Measurements from ENCODE around the gene MAGEA4.

The MAGEA4 gene

DNA sequence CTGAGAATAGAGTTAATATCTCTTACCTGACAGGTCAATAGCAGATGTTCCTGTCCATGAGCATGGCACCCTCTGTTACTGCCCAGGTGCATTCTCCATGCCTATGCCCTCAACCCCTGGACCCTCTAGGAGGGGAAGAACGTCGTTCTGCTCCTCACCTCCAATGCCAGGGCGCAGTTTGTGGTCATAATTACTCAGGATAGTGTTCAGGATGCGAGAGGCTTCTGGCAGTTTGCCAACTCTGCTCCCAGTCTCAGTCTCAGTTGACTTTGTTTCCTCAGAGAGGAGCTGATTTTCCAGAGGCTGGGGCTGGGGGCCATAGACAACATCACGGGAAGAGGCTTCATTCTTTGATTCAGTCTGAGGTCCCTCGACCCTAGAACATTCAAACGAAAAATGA, 57.3 kb downstream of the MAGEA4 start:
- H3K4me2 ChIP-seq (ENCODE audit: low read depth, low read length, poor library complexity, severe bottlenecking) = no peak overlapping the region
- H3K4me3 ChIP-seq (ENCODE audit: insufficient read depth, low read length, poor library complexity, severe bottlenecking) = no peak overlapping the region
- no peaks in the 10 kb centered on the region for H3K9me3 ChIP-seq (ENCODE audit: insufficient read depth, low read length)
- H4K20me1 ChIP-seq (ENCODE audit: low read depth, low read length) = no peaks in the 10 kb centered on the region
- no peaks in the 10 kb centered on the region for H3K79me2 ChIP-seq (ENCODE audit: insufficient read depth, low read length)
- H2AFZ ChIP-seq (ENCODE audit: low read depth, low read length, severe bottlenecking) = no peak overlapping the region
- no peak overlapping the region for H3K27ac ChIP-seq (ENCODE audit: low read depth, low read length)
- no peaks in the 10 kb centered on the region for H3K27me3 ChIP-seq (ENCODE audit: low read length)
- no peaks in the 10 kb centered on the region for H3F3A ChIP-seq (ENCODE audit: insufficient read depth)
- no peaks in the 10 kb centered on the region for H3K36me3 ChIP-seq (ENCODE audit: low read length)
- H3K9me2 ChIP-seq (replicated peaks; ENCODE audit: insufficient read depth, low read length) = no peaks in the 10 kb centered on the region
- TF ChIP-seq, protein P1, sequence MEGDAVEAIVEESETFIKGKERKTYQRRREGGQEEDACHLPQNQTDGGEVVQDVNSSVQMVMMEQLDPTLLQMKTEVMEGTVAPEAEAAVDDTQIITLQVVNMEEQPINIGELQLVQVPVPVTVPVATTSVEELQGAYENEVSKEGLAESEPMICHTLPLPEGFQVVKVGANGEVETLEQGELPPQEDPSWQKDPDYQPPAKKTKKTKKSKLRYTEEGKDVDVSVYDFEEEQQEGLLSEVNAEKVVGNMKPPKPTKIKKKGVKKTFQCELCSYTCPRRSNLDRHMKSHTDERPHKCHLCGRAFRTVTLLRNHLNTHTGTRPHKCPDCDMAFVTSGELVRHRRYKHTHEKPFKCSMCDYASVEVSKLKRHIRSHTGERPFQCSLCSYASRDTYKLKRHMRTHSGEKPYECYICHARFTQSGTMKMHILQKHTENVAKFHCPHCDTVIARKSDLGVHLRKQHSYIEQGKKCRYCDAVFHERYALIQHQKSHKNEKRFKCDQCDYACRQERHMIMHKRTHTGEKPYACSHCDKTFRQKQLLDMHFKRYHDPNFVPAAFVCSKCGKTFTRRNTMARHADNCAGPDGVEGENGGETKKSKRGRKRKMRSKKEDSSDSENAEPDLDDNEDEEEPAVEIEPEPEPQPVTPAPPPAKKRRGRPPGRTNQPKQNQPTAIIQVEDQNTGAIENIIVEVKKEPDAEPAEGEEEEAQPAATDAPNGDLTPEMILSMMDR (IDR thresholded peaks at IDR 0.05; ENCODE audit: insufficient read depth, low read length, poor library complexity, severe bottlenecking) = no peak
- no peak for TF ChIP-seq EZH2phosphoT487 (conservative IDR thresholded peaks at IDR 0.05; ENCODE audit: low read length)
- no peak overlapping the region for H3K9ac ChIP-seq (ENCODE audit: low read length)

DNA sequence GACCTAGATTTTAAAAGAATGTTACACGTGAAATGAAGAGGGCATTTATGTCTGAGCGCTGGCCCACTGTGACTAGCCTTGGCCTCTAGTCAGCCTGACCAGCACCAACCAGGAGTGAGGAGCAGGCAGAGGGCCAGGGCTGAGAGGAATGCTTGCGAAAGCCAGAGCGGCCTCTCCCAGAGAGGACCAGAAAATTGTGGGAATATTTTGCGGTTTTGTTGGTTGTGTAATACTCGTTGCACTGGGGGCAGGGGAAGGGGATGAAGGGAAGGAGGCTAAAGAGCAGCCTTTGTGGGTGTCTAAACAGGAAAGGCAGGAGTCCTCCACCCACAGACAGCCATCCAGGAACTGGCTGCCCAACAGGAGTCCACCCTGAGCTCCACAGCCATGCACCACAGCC, 58.0 kb downstream of the MAGEA4 start:
- H3K79me2 ChIP-seq (ENCODE audit: insufficient read depth, low read length) = no peaks in the 10 kb centered on the region
- no peak overlapping the region for H3K9ac ChIP-seq (ENCODE audit: low read length)
- H3K4me2 ChIP-seq (ENCODE audit: low read depth, low read length, poor library complexity, severe bottlenecking) = no peak overlapping the region
- no peak overlapping the region for H3K4me3 ChIP-seq (ENCODE audit: insufficient read depth, low read length, poor library complexity, severe bottlenecking)
- no peaks in the 10 kb centered on the region for H3K9me3 ChIP-seq (ENCODE audit: insufficient read depth, low read length)
- no peaks in the 10 kb centered on the region for H3K27me3 ChIP-seq (ENCODE audit: low read length)
- no peak overlapping the region for H2AFZ ChIP-seq (ENCODE audit: low read depth, low read length, severe bottlenecking)
- no peaks in the 10 kb centered on the region for H3K9me2 ChIP-seq (replicated peaks; ENCODE audit: insufficient read depth, low read length)
- H3F3A ChIP-seq (ENCODE audit: insufficient read depth) = no peaks in the 10 kb centered on the region
- TF ChIP-seq, protein P1 (IDR thresholded peaks at IDR 0.05; ENCODE audit: insufficient read depth, low read length, poor library complexity, severe bottlenecking) = no peak
- no peak for TF ChIP-seq EZH2phosphoT487 (conservative IDR thresholded peaks at IDR 0.05; ENCODE audit: low read length)
- H3K36me3 ChIP-seq (ENCODE audit: low read length) = no peaks in the 10 kb centered on the region
- no peaks in the 10 kb centered on the region for H4K20me1 ChIP-seq (ENCODE audit: low read depth, low read length)
- H3K27ac ChIP-seq (ENCODE audit: low read depth, low read length) = no peak overlapping the region

DNA sequence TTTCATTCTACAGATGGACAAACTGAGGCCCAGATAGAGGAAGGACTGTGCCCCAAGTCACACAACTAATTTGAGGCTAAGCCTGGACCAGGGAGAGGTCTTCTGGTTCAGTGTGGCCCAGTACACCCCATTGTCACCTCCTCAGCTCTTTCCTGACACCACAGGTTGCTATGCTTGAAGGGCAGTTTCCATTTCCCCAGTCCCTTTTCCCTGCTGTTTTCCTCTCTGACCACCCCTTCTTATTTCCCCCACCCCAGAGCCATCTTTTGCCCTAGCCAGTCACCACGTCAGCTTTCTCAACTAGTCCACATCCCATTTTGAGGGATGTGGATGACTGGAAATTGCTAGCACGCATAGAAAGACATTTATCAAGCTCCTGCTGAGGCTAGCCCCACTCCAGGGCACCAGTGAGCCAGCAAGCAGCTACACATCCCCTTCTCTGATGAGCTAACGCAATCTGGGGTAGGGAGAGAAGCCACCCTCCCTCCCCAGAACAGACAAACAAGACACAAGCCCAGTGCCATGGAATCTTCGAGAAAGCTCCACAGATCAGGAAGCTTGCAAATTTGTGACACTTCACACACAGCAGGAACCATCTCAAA, 60.5 kb downstream of the MAGEA4 start:
- no peak overlapping the region for H3K4me3 ChIP-seq (ENCODE audit: insufficient read depth, low read length, poor library complexity, severe bottlenecking)
- H2AFZ ChIP-seq (ENCODE audit: low read depth, low read length, severe bottlenecking) = no peak overlapping the region
- no peaks in the 10 kb centered on the region for H3K36me3 ChIP-seq (ENCODE audit: low read length)
- no peak for TF ChIP-seq EZH2phosphoT487 (conservative IDR thresholded peaks at IDR 0.05; ENCODE audit: low read length)
- TF ChIP-seq, protein P1 (IDR thresholded peaks at IDR 0.05; ENCODE audit: insufficient read depth, low read length, poor library complexity, severe bottlenecking) = no peak
- H3K79me2 ChIP-seq (ENCODE audit: insufficient read depth, low read length) = no peaks in the 10 kb centered on the region
- no peaks in the 10 kb centered on the region for H3K9me2 ChIP-seq (replicated peaks; ENCODE audit: insufficient read depth, low read length)
- H3K9me3 ChIP-seq (ENCODE audit: insufficient read depth, low read length) = no peaks in the 10 kb centered on the region
- H4K20me1 ChIP-seq (ENCODE audit: low read depth, low read length) = no peaks in the 10 kb centered on the region
- H3K9ac ChIP-seq (ENCODE audit: low read length) = no peak overlapping the region
- H3K27ac ChIP-seq (ENCODE audit: low read depth, low read length) = no peak overlapping the region
- no peaks in the 10 kb centered on the region for H3K27me3 ChIP-seq (ENCODE audit: low read length)
- no peaks in the 10 kb centered on the region for H3F3A ChIP-seq (ENCODE audit: insufficient read depth)
- no peak overlapping the region for H3K4me2 ChIP-seq (ENCODE audit: low read depth, low read length, poor library complexity, severe bottlenecking)
